PC-9 (cell line): Measurements from ENCODE around the gene NSUN6. TPM values are rescaled to one million over a fixed set of nuclear protein-coding genes. Genes with fewer than 3 reads are reported as not detected.

Experiments
- BruUV-seq: library from RNA; stranded (reverse); fragments of 400-500 nt; replicated peaks from 2 replicates; lab custom pipeline; 2021; lab: Mats Ljungman, UMichigan
- CTCF ChIA-PET: fragments of 300-600 bp; sonication (Branson Sonifier 250); formaldehyde crosslinking; loops from one replicate; lab custom pipeline; 2022; ENCODE audit warnings: antibody characterized with exemption; lab: Charles Lee
- POLR2A ChIA-PET: fragments of 300-600 bp; sonication (Branson Sonifier 250); formaldehyde crosslinking; loops from one replicate; lab custom pipeline; 2022; ENCODE audit warnings: antibody characterized with exemption; ENCODE audit not compliant: unreplicated experiment; lab: Charles Lee
- DNase-seq, 2 experiments: peaks; one replicate each; pipeline versions ENCODE4 v3.0.0 to v3.0.0-alpha.2; 2015 to 2022; ENCODE audit warnings: mixed read lengths in 1 of 2
- H2AFZ ChIP-seq: fragments of 200-600 bp; sonication (generic); 2 replicates; pipeline ENCODE4 v1.8.1; 2017; ENCODE audit warnings: antibody characterized with exemption
- H3F3A ChIP-seq: fragments of 200-600 bp; sonication (generic); 2 replicates; pipeline ENCODE4 v1.8.1; 2017; ENCODE audit warnings: antibody characterized with exemption, mild to moderate bottlenecking, low read depth; ENCODE audit not compliant: insufficient read depth
- H3K27ac ChIP-seq: fragments of 200-600 bp; sonication (generic); 2 replicates; pipeline ENCODE4 v1.6.1; 2016; ENCODE audit warnings: mixed run types
- H3K27me3 ChIP-seq: fragments of 200-600 bp; sonication (generic); 2 replicates; pipeline ENCODE4 v1.6.1; 2016; ENCODE audit warnings: low read depth, mixed run types; ENCODE audit not compliant: insufficient read depth
- H3K36me3 ChIP-seq: fragments of 200-600 bp; sonication (generic); 2 replicates; pipeline ENCODE4 v1.6.1; 2016; ENCODE audit warnings: low read depth, mixed run types
- H3K4me1 ChIP-seq: fragments of 200-600 bp; sonication (generic); replicated peaks from 2 replicates; pipeline ENCODE4 v1.6.1; 2016; ENCODE audit warnings: mixed run types; ENCODE audit not compliant: insufficient read depth
- H3K4me2 ChIP-seq: fragments of 200-600 bp; sonication (generic); 2 replicates; pipeline ENCODE4 v1.6.1; 2017; ENCODE audit warnings: mixed run types
- H3K4me3 ChIP-seq: fragments of 200-600 bp; sonication (generic); 2 replicates; pipeline ENCODE4 v1.6.1; 2016; ENCODE audit warnings: mixed run types
- H3K79me2 ChIP-seq: fragments of 200-600 bp; sonication (generic); 2 replicates; pipeline ENCODE4 v1.6.1; 2017; ENCODE audit warnings: low read depth, mixed run types
- H3K9me2 ChIP-seq: fragments of 200-600 bp; sonication (generic); 2 replicates; pipeline ENCODE4 v1.8.1; 2017; ENCODE audit warnings: mild to moderate bottlenecking; ENCODE audit not compliant: insufficient read depth
- H3K9me3 ChIP-seq: fragments of 200-600 bp; sonication (generic); 2 replicates; pipeline ENCODE4 v1.8.1; 2016; ENCODE audit warnings: low read depth; ENCODE audit not compliant: insufficient read depth
- H4K20me1 ChIP-seq: fragments of 200-600 bp; sonication (generic); 2 replicates; pipeline ENCODE4 v1.8.1; 2017; ENCODE audit not compliant: insufficient read depth
- EZH2 ChIP-seq: fragments of 200-600 bp; sonication (generic); IDR thresholded peaks from 2 replicates; pipeline ENCODE4 v1.8.0; 2017; ENCODE audit warnings: antibody characterized with exemption, low read depth
- intact Hi-C: fragments of 100-400 bp; cut with micrococcal nuclease; formaldehyde crosslinking; loops from one replicate; pipeline ENCODE4 v1.10.0; 2022; ENCODE audit not compliant: unreplicated experiment
- total RNA-seq: library from RNA; stranded (reverse); gene quantifications from 2 replicates; pipeline ENCODE4 v1.2.3, GENCODE V29; 2021
- TF ChIP-seq, protein P1 (sequence below): fragments of 200-600 bp; sonication (generic); conservative IDR thresholded peaks from 2 replicates; pipeline ENCODE4 v1.6.1; 2017; ENCODE audit warnings: mixed run types, antibody characterized with exemption, mild to moderate bottlenecking, moderate library complexity

The NSUN6 gene
- total RNA-seq, 1 experiment from 2014 or later = 11.9 TPM

DNA sequence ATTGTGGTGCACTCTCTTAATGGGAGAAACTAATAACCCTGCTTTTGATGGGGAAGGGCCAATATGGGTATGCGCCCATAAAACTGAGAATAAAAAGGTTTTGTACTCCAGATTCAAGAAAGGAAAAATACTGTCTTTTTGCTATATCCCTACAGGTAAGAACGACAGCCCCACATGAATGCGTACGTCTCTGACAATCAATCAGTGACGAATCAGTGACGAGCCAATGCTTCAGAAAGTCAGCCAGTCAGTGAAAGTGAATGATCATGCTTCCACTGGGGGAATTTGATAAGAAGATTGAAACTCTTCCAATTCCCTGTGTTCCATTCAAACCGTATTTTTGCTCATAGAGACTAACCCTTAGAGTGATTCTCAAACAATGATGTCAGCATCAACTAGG, 34.2 kb upstream of the NSUN6 start:
- no TSS peak for BruUV-seq
- Histone ChIP-seq H3K36me3 (no peaks in the 10 kb centered on the region), H3K9me3 (no peaks in the 10 kb centered on the region), H3K9me2 (no peaks in the 10 kb centered on the region), H3K4me1 (no peaks in the 10 kb centered on the region), H3K4me2 (no peak overlapping the region), H3K27ac (no peak overlapping the region), H4K20me1 (no peaks in the 10 kb centered on the region), H3K79me2 (no peaks in the 10 kb centered on the region), H3K4me3 (no peak overlapping the region), H3K27me3 (no peaks in the 10 kb centered on the region), H2AFZ (no peak overlapping the region), H3F3A (no peaks in the 10 kb centered on the region)
- POLR2A ChIA-PET = no interaction called here
- no peak for DNase-seq
- CTCF ChIA-PET = no interaction called here
- no peak for TF ChIP-seq EZH2
- TF ChIP-seq, protein P1, sequence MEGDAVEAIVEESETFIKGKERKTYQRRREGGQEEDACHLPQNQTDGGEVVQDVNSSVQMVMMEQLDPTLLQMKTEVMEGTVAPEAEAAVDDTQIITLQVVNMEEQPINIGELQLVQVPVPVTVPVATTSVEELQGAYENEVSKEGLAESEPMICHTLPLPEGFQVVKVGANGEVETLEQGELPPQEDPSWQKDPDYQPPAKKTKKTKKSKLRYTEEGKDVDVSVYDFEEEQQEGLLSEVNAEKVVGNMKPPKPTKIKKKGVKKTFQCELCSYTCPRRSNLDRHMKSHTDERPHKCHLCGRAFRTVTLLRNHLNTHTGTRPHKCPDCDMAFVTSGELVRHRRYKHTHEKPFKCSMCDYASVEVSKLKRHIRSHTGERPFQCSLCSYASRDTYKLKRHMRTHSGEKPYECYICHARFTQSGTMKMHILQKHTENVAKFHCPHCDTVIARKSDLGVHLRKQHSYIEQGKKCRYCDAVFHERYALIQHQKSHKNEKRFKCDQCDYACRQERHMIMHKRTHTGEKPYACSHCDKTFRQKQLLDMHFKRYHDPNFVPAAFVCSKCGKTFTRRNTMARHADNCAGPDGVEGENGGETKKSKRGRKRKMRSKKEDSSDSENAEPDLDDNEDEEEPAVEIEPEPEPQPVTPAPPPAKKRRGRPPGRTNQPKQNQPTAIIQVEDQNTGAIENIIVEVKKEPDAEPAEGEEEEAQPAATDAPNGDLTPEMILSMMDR = no peak
- intact Hi-C loops = no loop called here

DNA sequence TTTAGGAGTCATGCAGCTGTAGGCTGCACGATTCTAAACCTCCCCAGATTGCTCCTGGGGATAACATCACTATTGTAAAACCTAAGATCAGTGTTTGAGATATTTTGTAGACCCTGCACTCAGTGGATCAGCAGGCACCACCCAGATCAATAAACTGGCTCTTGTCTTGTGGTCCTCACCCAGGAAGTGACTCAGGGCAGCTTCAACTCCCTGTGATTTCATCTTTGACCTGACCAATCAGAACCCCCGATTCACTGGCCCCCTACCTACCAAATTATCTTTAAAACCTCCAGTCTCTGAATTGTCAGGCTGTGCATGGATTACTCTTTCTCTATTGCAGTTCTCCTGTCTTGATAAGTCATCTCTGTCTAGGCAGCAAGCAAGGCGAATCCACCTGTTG, 33.6 kb upstream of the NSUN6 start:
- no peaks in the 10 kb centered on the region for H4K20me1 ChIP-seq
- H3K9me3 ChIP-seq = no peaks in the 10 kb centered on the region
- DNase-seq = no peak
- no TSS peak for BruUV-seq
- H3K27ac ChIP-seq = no peak overlapping the region
- ChIA-PET POLR2A (no interaction called here), CTCF (no interaction called here)
- no peak overlapping the region for H3K4me3 ChIP-seq
- no peaks in the 10 kb centered on the region for H3K4me1 ChIP-seq
- no peaks in the 10 kb centered on the region for H3K79me2 ChIP-seq
- H3K4me2 ChIP-seq = no peak overlapping the region
- H3K9me2 ChIP-seq = no peaks in the 10 kb centered on the region
- H3K27me3 ChIP-seq = no peaks in the 10 kb centered on the region
- no peak overlapping the region for H2AFZ ChIP-seq
- no peak for TF ChIP-seq EZH2
- TF ChIP-seq, protein P1 = no peak
- intact Hi-C loops = no loop called here
- no peaks in the 10 kb centered on the region for H3K36me3 ChIP-seq
- H3F3A ChIP-seq = no peaks in the 10 kb centered on the region

DNA sequence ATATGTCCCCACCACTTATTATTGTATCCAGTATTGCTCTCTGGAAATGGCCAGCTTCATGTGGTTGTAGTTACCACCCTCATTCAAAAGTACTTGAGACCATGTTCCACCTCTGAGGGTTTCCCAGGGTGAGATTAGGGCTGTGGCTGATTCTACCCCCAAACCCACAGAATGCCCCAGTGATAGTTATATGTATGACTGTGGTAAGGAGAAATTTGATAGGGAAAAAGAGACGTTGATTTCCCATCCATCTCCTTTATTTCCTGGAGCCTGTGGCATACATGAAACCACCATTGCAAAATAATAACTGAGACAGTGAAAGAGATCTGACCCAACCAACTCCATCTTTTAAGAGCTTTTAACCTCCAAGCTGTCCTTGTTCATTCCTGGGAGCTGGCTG, 33.0 kb upstream of the NSUN6 start:
- H3K4me1 ChIP-seq = no peaks in the 10 kb centered on the region
- intact Hi-C loops = no loop called here

More for the DNA sequence above, 33.0 kb upstream of the NSUN6 start:
- Histone ChIP-seq H4K20me1 (no peaks in the 10 kb centered on the region), H2AFZ (no peak overlapping the region), H3F3A (no peaks in the 10 kb centered on the region), H3K9me3 (no peaks in the 10 kb centered on the region), H3K36me3 (no peaks in the 10 kb centered on the region), H3K27me3 (no peaks in the 10 kb centered on the region), H3K79me2 (no peaks in the 10 kb centered on the region), H3K27ac (no peak overlapping the region), H3K9me2 (no peaks in the 10 kb centered on the region), H3K4me3 (no peak overlapping the region), H3K4me2 (no peak overlapping the region)
- DNase-seq = no peak
- ChIA-PET CTCF (no interaction called here), POLR2A (no interaction called here)
- TF ChIP-seq EZH2 = no peak
- TF ChIP-seq, protein P1 = no peak
- BruUV-seq = no TSS peak
